RWPE2 (cell line): ENCODE results near the gene ZNHIT1.

Source experiments
- ATAC-seq: fragments of 200-7000 bp; cut with Tn5 transposase; 3 replicates; pipeline ENCODE4 v1.9.1; 2021; ENCODE audit warnings: low read depth
- DNase-seq: peaks from one replicate; pipeline ENCODE4 v3.0.0-alpha.2; 2020; ENCODE audit warnings: low spot score
- H3K27ac ChIP-seq: fragments of 450-650 bp; 2 replicates; pipeline ENCODE4 v1.5.1; 2017; ENCODE audit warnings: mild to moderate bottlenecking; ENCODE audit not compliant: poor library complexity, severe bottlenecking
- H3K27me3 ChIP-seq: fragments of 250-450 bp; sonication (Bioruptor Pico); 2 replicates; pipeline ENCODE4 v1.5.1; 2021; ENCODE audit warnings: mild to moderate bottlenecking, moderate library complexity; ENCODE audit not compliant: insufficient read depth, poor library complexity, severe bottlenecking
- H3K36me3 ChIP-seq: fragments of 250-450 bp; sonication (Bioruptor Pico); 2 replicates; pipeline ENCODE4 v1.5.1; 2020; ENCODE audit warnings: low read depth, mild to moderate bottlenecking, moderate library complexity
- H3K4me1 ChIP-seq: fragments of 250-450 bp; sonication (Bioruptor Pico); 2 replicates; pipeline ENCODE4 v1.5.1; 2021; ENCODE audit warnings: mild to moderate bottlenecking, moderate library complexity; ENCODE audit not compliant: insufficient read depth, poor library complexity, severe bottlenecking
- H3K4me3 ChIP-seq: fragments of 250-450 bp; sonication (Bioruptor Pico); 2 replicates; pipeline ENCODE4 v1.5.1; 2021; ENCODE audit warnings: mild to moderate bottlenecking, moderate library complexity; ENCODE audit not compliant: severe bottlenecking
- H3K9me3 ChIP-seq: fragments of 250-450 bp; sonication (Bioruptor Pico); 2 replicates; pipeline ENCODE4 v1.5.1; 2021; ENCODE audit warnings: mild to moderate bottlenecking, moderate library complexity; ENCODE audit not compliant: severe bottlenecking
- CTCF ChIP-seq: fragments of 450-650 bp; IDR thresholded peaks from one replicate; pipeline ENCODE4 v1.5.1; 2017; ENCODE audit warnings: mild to moderate bottlenecking, moderate library complexity; ENCODE audit not compliant: poor library complexity, severe bottlenecking

ZNHIT1 gene

DNA sequence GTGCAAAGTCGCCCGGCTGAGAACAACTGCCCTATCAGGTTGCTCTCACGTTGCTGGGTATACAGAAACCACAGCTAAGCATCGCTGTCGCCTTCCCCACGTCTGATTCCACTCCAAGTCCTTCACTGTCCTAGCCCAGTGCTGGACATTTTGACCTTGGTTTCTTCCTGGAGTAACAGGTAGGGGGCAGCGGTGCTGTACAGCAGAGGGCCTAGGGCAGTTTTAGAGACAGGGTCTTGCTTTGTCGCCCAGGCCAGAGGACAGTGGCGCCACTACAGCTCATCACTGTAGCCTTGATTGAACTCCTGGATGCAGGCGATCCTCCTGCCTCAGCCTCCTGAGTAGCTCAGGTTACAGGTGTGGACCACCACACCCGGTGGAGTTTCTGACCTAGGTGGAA, 17.1 kb downstream of the ZNHIT1 start:
- Histone ChIP-seq H3K36me3 (no peaks in the 10 kb centered on the region), H3K4me1 (peaks cover 7% of the 10 kb centered on the region)

DNA sequence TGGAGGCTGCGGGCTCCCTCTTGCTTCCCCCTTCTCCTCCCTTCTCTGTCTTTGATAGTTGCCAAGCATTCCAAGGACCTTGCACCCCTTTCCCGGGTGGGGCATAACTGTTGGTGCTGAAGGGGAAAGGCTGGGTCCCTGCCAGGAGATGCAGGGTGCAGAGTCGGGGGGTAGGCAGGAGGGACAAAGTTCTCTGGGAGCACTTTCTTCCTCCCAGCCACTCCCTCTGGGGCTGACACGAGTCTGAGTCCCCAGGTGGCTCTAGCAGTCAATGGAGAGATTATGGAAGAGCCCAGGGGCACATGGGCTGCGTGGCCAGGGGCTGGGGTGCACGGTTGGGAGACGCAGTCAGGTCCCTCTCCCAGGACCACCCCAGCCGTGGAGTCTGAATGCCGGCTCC, 17.6 kb downstream of the ZNHIT1 start:
- ATAC-seq, result no peak
- Histone ChIP-seq H3K36me3 (peaks cover 3% of the 10 kb centered on the region), H3K9me3 (no peaks in the 10 kb centered on the region), H3K27me3 (no peaks in the 10 kb centered on the region), H3K27ac (no peak overlapping the region), H3K4me3 (no peak overlapping the region), H3K4me1 (peaks cover 7% of the 10 kb centered on the region)
- DNase-seq, result no peak
- TF ChIP-seq CTCF, result no peak

More for the DNA sequence above, 17.1 kb downstream of the ZNHIT1 start:
- no peak for ATAC-seq
- no peaks in the 10 kb centered on the region for H3K27me3 ChIP-seq
- no peak overlapping the region for H3K4me3 ChIP-seq
- H3K27ac ChIP-seq, result no peak overlapping the region
- no peaks in the 10 kb centered on the region for H3K9me3 ChIP-seq
- no peak for DNase-seq
- TF ChIP-seq CTCF, result no peak

DNA sequence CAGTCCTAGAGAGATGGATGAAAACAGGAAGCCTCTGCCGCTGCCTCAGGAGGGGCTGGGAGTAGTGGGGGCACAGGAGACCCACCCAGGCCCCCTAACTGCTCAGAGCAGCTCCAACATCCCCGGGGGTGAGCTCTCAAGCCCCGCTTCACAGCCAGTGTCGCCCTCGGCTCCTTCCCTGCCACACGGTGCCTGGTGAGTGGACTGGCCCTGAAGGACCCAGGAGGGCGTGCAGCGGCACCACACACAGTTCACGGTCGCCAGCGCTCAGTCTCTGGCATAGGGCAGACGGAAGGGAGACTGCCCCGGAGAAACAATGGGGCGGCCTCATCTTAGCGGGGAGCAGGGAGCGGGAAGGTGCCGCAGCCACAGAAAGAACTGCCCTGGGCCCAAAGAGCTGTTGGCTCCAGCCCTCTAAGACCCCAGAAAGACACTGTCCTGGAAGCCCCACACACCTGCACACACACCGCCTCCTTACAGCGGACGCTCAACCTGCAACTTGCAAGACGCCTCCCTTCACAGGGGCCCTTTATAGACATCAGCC, 18.4 kb downstream of the ZNHIT1 start:
- Histone ChIP-seq H3K4me3 (no peak overlapping the region), H3K4me1 (peaks cover 7% of the 10 kb centered on the region), H3K36me3 (peaks cover 11% of the 10 kb centered on the region), H3K27me3 (no peaks in the 10 kb centered on the region), H3K27ac (no peak overlapping the region), H3K9me3 (no peaks in the 10 kb centered on the region)
- ATAC-seq (no peak), DNase-seq (no peak)
- no peak for TF ChIP-seq CTCF

- DNase-seq (no peak), ATAC-seq (no peak)
- Histone ChIP-seq H3K4me3 (no peak within 1 kb of the TSS), H3K27ac (no peak within 1 kb of the TSS), H3K9me3 (no peaks in the 10 kb centered on the region), H3K36me3 (peaks cover 11% of the 10 kb centered on the region), H3K4me1 (peaks cover 3% of the 10 kb centered on the region), H3K27me3 (no peaks in the 10 kb centered on the region)
- TF ChIP-seq CTCF, result no peak
These were observed 19.5 kb downstream of the ZNHIT1 start, which contains the start of gene CLDN15 for GRCh38 chr7:101237206-101238067. TSS of gene CLDN15 (minus strand) at chr7:101237802. CDS start at chr7:101237581, 221 bp downstream.
